SU-DHL-6 (cell line): ENCODE data around the gene CLDN6.

Source experiments
- H2AFZ ChIP-seq: fragments of 200-600 bp; sonication (generic); 2 replicates; pipeline ENCODE4 v1.6.1; 2014; ENCODE audit warnings: low read depth, mild to moderate bottlenecking, moderate library complexity, mixed read lengths, antibody characterized with exemption, low read length; ENCODE audit not compliant: severe bottlenecking
- H3F3A ChIP-seq: fragments of 200-600 bp; shearing (Covaris generic); 2 replicates; pipeline ENCODE4 v1.6.0; 2016; ENCODE audit warnings: antibody characterized with exemption, mild to moderate bottlenecking; ENCODE audit not compliant: insufficient read depth
- H3K27ac ChIP-seq: fragments of 200-600 bp; sonication (generic); 2 replicates; pipeline ENCODE4 v1.5.1; 2016; ENCODE audit warnings: low read depth, mild to moderate bottlenecking, low read length, moderate library complexity, mixed read lengths
- H3K27me3 ChIP-seq: fragments of 200-600 bp; sonication (generic), shearing (Covaris generic); 2 replicates; pipeline ENCODE4 v1.6.0; 2014; ENCODE audit warnings: mild to moderate bottlenecking, low read length
- H3K36me3 ChIP-seq: fragments of 200-600 bp; sonication (generic); 2 replicates; pipeline ENCODE4 v1.6.1; 2014; ENCODE audit warnings: mild to moderate bottlenecking, low read length, mixed read lengths
- H3K4me2 ChIP-seq: fragments of 300-600, 200-600 bp; shearing (Covaris generic), sonication (generic); 2 replicates; pipeline ENCODE4 v1.6.0; 2014; ENCODE audit warnings: low read length, low read depth, mild to moderate bottlenecking; ENCODE audit not compliant: poor library complexity, severe bottlenecking
- H3K4me3 ChIP-seq: fragments of 200-600 bp; sonication (generic); 2 replicates; pipeline ENCODE4 v1.5.1; 2014; ENCODE audit warnings: antibody characterized with exemption, low read length, mild to moderate bottlenecking, mixed read lengths; ENCODE audit not compliant: insufficient read depth, poor library complexity, severe bottlenecking
- H3K79me2 ChIP-seq: fragments of 200-600 bp; sonication (generic); 2 replicates; pipeline ENCODE4 v1.6.1; 2014; ENCODE audit warnings: mild to moderate bottlenecking, low read length, moderate library complexity; ENCODE audit not compliant: insufficient read depth
- H3K9ac ChIP-seq: fragments of 200-600 bp; sonication (generic); 2 replicates; pipeline ENCODE4 v1.7.0; 2014; ENCODE audit warnings: mild to moderate bottlenecking, low read length
- H3K9me2 ChIP-seq: fragments of 200-600 bp; sonication (generic); replicated peaks from 2 replicates; pipeline ENCODE4 v1.6.1; 2014; ENCODE audit warnings: low read length; ENCODE audit not compliant: insufficient read depth
- H3K9me3 ChIP-seq: fragments of 200-600 bp; sonication (generic); 2 replicates; pipeline ENCODE4 v1.6.1; 2014; ENCODE audit warnings: low read length, mixed read lengths; ENCODE audit not compliant: insufficient read depth
- H4K20me1 ChIP-seq: fragments of 200-600 bp; sonication (generic); 2 replicates; pipeline ENCODE4 v1.6.1; 2014; ENCODE audit warnings: low read depth, mild to moderate bottlenecking, antibody characterized with exemption, low read length, moderate library complexity, mixed read lengths
- EZH2phosphoT487 ChIP-seq: fragments of 200-600 bp; sonication (generic), shearing (Covaris generic); conservative IDR thresholded peaks from 2 replicates; pipeline ENCODE4 v1.6.1; 2018; ENCODE audit warnings: mild to moderate bottlenecking, antibody characterized with exemption, low read length, moderate library complexity, mixed read lengths
- TF ChIP-seq, protein P1 (sequence below): fragments of 200-600 bp; sonication (generic); IDR thresholded peaks from one replicate; pipeline ENCODE4 v1.5.1; 2017; ENCODE audit warnings: antibody characterized with exemption, mild to moderate bottlenecking, low read length, moderate library complexity; ENCODE audit not compliant: insufficient read depth, poor library complexity, severe bottlenecking

CLDN6 gene

GRCh38 chr16:3060339-3061127 lies 42.5 kb upstream of the CLDN6 start:
- H3F3A ChIP-seq, result 0 out of 2 replicates have a peak, but pooled peaks cover 4% of the 10 kb centered on the region
- H3K4me3 ChIP-seq, result no peak overlapping the region
- TF ChIP-seq EZH2phosphoT487, result no peak
- TF ChIP-seq, protein P1, sequence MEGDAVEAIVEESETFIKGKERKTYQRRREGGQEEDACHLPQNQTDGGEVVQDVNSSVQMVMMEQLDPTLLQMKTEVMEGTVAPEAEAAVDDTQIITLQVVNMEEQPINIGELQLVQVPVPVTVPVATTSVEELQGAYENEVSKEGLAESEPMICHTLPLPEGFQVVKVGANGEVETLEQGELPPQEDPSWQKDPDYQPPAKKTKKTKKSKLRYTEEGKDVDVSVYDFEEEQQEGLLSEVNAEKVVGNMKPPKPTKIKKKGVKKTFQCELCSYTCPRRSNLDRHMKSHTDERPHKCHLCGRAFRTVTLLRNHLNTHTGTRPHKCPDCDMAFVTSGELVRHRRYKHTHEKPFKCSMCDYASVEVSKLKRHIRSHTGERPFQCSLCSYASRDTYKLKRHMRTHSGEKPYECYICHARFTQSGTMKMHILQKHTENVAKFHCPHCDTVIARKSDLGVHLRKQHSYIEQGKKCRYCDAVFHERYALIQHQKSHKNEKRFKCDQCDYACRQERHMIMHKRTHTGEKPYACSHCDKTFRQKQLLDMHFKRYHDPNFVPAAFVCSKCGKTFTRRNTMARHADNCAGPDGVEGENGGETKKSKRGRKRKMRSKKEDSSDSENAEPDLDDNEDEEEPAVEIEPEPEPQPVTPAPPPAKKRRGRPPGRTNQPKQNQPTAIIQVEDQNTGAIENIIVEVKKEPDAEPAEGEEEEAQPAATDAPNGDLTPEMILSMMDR, result no peak
- no peak overlapping the region for H3K9ac ChIP-seq
- no peak overlapping the region for H3K27ac ChIP-seq
- no peaks in the 10 kb centered on the region for H3K79me2 ChIP-seq
- no peak overlapping the region for H2AFZ ChIP-seq
- no peak overlapping the region for H3K4me2 ChIP-seq
- H3K9me2 ChIP-seq, result no peaks in the 10 kb centered on the region
- H3K27me3 ChIP-seq, result no peaks in the 10 kb centered on the region
- H3K9me3 ChIP-seq, result no peaks in the 10 kb centered on the region
- H3K36me3 ChIP-seq, result no peaks in the 10 kb centered on the region
- H4K20me1 ChIP-seq, result no peaks in the 10 kb centered on the region

- Histone ChIP-seq H3K79me2 (no peaks in the 10 kb centered on the region), H3K4me2 (peak overlapping the region; percentile 57), H4K20me1 (no peaks in the 10 kb centered on the region), H2AFZ (peak overlapping the region; percentile 49), H3K27ac (no peak overlapping the region), H3K27me3 (no peaks in the 10 kb centered on the region), H3K9ac (peak overlapping the region; percentile 96), H3K9me2 (no peaks in the 10 kb centered on the region), H3K36me3 (no peaks in the 10 kb centered on the region), H3K9me3 (no peaks in the 10 kb centered on the region), H3F3A (0 out of 2 replicates have a peak, but pooled peaks cover 4% of the 10 kb centered on the region), H3K4me3 (peak overlapping the region; percentile 35)
- no peak for TF ChIP-seq EZH2phosphoT487
- TF ChIP-seq, protein P1, result no peak
These were observed 41.8 kb upstream of the CLDN6 start for GRCh38 chr16:3059723-3060242.

GRCh38 chr16:3059041-3059722 lies 41.2 kb upstream of the CLDN6 start:
- Histone ChIP-seq H3K27me3 (no peaks in the 10 kb centered on the region), H3K4me2 (peak overlapping the region; percentile 57), H3K9me2 (no peaks in the 10 kb centered on the region), H3K9me3 (no peaks in the 10 kb centered on the region), H2AFZ (peak overlapping the region; percentile 49), H3K36me3 (no peaks in the 10 kb centered on the region), H3K9ac (peak overlapping the region; percentile 96), H4K20me1 (no peaks in the 10 kb centered on the region), H3K79me2 (no peaks in the 10 kb centered on the region), H3K4me3 (peak overlapping the region; percentile 81), H3F3A (0 out of 2 replicates have a peak, but pooled peaks cover 4% of the 10 kb centered on the region), H3K27ac (peak overlapping the region; percentile 49; the same call in 1 of the 2 replicates)
- TF ChIP-seq EZH2phosphoT487, result no peak
- TF ChIP-seq, protein P1, result peak; percentile 67
